ELR (cell line): ENCODE data around the gene ZFP64.
"Not testable (repeated sequence)": the region's sequence is repeated elsewhere in the genome, so short reads cannot be mapped to it uniquely, and the experiment has no call there.

Source experiments
- DNase-seq: peaks from one replicate; pipeline ENCODE4 v3.0.0-alpha.2; 2015; ENCODE audit warnings: low read depth

ZFP64 gene

DNA sequence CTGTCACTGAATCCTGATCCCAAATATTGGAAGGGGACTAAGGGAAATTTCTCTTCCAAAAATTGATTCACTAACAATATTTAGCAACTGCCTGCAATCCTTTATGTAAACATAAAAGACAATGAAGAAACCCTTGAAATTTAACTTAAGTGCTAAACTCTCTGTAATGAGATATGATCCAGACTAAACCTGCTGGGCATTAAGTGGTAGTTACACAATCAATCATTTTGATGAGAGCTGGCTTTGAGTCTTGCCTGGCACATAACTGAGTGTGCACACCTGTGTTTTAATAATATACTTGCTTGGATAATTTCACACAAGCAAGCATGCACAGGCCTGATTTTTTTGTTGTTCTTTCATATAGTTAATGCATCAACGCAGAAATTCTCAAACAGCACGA, 9.8 kb upstream of the ZFP64 start:
- DNase-seq: no peak

DNA sequence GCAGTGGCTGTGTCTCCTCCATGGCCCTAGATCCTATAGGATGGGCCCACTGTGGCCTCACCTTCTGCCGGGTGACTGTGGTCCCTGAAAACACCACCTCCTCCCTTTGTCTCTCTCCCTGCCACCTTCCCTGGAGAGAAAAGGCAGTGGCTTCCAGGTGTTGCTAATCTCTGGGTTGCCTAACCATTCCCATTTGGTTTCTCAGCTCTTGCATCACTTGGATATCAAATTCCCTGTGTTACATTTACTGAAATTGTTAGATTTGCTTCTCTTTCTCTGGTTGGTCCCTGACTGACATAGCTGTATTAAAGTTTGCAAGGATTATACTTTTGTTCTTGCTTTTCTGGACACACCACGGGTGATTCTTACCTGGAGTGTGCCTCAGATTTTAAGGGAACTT, 9.3 kb upstream of the ZFP64 start:
- no peak for DNase-seq

DNA sequence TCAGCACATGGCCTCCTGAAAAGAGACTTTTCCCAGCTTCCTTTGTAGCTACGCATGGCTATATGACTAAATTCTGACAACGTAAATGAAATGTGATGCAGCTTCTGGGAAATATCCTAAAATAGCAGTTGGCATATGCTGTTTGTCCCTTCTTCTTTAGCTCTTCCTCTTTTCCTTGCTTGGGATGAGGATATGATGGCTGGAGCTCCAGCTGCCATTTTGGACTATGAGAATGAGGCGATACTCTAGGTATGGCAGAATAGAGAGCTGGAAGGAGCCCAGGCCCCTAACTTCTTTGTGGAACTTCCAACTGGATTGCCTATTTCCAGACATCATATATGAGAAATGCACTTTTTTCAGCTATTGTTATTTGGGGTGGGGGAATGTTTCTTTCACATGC, 5.3 kb upstream of the ZFP64 start:
- DNase-seq: no peak

DNA sequence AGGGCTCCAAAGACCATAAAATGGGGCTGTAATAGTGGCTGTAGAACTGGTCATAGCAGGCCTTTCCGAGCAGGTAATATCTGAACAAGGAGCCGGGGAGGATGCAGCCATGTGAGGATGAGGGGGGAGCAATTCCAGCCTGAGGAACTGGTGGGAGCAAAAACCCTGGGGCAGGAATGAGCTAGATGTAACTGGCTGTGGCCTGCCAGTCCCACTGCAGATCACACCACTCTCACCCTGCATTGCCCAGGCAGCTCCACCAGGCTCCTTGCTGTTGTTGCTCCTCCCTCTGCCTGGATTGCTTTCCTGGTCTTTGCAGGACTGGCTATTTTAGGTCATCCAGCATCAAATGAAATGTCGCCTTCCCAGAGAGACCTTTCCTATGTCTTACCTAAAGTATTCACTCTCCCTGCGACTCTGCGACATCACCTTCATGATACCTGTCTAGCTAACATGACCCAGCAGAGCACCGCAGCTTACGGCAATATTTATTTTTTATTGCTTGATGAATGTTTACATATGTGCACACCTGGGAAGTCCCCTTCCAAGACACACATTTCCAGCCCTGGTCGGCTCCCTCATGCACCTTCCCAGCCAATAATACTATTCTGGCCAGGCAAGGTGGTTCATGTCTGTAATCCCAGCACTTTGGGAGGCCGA, 2.4 kb upstream of the ZFP64 start:
- no peak for DNase-seq

DNA sequence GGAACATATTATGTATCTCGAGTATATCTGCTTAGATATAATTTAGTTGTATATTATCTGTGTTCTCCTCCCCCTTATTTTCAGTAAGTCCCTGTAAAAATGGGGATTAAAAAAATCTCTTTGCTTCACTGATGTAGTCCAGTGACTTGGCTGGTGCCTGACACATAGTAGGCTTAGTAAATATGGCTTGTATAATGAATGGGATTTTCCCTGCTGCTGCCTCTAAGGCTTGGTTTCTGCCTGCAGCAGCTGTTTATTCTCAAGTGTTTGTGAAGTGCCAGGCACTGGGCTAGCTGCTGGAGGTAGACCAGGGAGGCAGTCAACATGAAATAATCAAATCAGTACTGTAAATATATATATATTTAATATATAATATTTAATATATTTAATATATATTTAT, 1.6 kb upstream of the ZFP64 start:
- DNase-seq: no peak

DNA sequence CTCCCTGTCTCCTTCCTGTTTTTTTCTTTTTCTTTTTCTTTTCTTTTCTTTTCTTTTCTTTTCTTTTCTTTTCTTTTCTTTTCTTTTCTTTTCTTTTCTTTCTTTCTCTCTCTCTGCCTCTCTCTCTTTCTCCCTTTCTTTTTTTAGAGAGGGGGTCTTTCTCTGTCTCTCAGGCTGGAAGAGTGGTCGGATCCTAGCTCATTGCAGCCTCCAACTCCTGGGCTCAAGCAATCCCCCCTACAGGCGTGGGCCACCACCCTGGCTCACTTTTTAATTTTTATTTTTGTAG, 1.1 kb upstream of the ZFP64 start:
- not testable (repeated sequence) for DNase-seq

DNA sequence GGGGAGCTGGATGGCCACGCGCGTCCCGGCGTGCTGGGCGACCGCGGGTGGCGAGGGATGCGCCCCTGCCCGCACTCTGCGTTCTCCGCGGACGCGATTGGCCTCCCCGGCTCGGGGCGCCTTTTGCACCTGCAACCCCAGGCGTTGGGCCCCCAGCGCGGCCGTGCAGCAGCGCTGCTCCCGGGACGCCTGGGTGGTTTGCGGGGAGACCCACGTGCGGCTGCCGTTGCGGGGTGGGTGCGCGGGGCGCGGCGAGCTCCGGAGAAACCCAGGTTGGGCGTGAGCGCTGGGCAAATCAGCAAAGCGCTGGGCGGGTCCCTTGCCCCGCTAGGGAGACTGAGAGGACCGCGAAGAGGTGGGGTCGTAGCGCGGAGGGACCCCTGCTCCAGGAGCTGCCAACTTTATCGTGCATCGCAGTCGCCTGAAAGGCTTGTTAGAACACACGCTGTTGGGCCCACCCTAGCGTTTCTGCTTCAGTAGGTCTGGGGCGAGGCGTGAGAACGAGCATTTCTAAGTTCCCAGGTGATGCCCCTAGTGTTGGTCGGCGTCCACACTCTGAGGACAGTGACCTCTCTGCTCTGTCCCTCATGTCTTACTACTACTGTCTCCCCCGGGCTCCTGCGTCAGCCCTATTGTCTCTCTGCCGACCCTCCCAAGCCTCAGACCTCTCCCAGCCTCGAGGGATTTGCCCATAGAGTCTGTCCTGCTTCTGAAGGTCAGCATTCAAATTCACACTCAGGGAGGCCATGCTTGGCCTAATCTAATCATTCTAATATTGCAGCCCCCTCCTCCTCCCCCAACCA, 538 bp upstream of the ZFP64 start:
- peak; percentile 55 for DNase-seq

DNA sequence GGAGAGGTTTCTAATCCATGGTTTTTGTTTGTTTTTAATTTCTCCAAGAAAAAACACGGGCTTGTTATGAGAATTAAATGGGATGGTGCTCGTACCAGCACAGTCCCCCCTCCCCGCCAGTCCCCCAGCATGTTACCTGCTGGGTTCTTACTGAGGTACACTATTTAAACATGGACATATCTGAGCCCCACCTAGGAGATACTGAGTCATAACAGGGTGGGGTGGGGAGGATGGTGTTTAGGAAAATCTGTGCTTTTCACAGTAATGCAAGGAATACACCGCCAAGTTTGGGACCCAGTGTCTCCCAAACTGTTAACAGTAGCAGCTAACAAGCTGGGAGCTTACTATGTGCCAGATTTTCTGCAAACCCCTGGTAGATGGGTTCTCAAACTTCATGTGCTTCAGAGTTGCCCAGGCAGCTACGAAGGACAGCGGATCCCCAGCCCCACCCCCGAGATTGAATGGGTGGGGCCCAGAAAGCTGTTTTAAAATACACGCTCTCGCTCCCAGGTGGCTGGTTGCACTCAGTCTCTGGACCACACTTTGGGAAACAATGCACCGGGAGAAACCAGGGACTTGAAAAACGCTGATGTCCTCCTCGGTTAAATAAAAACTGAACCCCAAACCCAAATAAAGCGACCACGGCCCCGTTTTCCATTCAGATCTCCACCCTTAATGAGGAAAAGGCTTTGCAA, 995 bp downstream of the ZFP64 start:
- peak; percentile 64 for DNase-seq

DNA sequence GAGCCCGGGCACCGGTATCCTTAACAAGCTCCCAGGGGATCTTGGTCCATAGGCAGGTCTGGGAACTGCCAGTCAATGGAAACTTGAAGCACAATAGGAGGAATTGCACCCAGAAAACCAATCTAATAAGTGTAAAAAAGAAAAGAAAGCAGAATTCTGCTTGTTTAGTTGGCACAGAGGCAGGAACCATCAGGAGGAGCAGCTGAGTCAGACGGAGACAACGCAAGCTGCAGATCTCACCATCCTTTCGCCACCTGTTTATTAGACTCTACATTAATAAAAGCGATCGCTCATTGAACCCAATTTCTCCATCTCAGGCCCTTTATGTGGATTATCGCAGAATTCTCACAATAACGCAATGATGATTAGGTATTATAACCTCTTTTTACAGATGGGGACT, 9.8 kb downstream of the ZFP64 start:
- DNase-seq: no peak

DNA sequence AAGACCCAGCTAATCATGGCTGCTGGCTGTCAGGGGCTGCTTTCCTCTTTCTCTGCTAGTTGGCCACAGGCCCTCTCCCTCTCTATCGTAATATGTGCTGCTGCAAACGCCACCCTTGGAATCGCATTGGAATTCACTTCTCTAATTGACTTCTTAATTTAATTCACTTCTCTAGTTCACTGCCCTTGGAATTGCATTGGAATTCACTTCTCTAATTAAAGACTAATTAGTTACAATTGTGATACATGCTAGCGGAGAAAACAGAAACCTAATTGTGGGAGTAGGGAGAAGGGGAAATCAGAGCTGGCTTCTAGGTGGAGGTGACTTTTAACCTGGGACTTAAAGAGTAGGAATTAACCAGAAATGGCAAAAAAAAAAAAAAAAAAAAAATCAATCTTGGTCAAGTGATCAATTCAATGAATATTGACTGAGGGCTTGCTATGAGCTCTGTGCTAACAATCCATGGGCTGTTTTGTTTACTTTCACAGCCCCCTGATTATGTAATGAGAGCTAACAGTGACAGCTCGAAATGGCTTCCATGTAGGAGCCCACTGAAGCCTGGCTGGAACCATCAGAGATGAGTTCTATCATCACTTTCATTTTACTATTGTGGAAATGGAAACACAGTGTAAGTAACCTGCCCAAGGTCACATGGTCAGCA, 11.3 kb downstream of the ZFP64 start:
- DNase-seq: no peak

DNA sequence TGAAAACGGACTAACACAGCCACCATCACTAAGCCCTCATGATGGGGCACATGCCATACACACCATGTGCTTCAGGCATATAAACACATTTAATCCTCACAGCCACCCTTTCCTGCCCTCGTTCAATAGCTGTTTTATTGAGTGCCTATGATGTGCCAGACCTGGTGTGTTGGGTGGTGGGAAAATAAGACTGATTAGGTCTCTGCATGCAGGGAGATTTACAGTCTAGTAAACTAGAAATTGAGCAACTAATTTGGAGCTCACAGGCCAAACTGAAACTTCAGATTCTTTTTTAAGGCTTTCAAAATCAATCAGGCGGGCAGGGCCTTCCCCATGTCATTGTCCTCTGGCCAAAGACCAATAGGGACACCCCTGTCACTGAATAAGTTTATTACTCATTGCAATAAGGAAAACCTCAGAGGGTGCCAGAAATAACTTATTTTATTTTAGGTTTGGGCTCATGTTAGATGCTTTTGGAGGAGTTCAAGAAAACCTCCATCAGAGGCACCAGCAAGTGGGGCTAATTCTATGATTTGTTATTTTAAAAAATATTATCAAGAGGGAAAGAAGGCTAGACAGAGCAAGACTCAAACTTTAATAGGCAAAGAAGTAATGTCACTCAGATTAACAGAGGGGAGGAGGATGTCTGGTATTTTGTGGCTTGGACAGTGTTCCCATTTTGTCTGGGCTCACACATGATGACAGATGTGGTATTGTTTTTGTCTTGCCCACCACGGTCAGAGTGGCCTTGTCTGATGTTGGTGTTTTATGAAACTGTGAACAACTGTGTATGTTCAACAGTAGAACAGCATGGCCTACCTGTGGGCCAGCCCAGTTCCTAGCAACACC, 12.0 kb downstream of the ZFP64 start:
- DNase-seq: no peak

DNA sequence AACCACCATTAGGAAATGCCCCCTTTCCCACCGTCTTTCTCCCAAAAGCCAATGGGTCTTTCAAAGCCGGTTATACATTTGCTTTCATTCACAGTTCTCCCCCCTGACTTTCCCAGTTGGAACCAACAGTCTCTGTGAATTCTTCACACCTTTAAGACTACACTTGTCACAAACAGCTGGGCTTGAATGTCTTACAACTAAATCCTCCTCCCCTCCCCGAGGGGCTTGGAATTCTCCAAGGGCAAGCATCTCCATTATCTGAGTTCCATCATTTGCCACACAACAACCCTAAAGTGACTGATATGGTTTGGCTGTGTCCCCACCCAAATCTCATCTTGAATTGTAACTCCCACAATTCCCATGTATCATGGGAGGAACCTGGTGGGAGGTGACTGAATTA, 12.9 kb downstream of the ZFP64 start:
- no peak for DNase-seq

DNA sequence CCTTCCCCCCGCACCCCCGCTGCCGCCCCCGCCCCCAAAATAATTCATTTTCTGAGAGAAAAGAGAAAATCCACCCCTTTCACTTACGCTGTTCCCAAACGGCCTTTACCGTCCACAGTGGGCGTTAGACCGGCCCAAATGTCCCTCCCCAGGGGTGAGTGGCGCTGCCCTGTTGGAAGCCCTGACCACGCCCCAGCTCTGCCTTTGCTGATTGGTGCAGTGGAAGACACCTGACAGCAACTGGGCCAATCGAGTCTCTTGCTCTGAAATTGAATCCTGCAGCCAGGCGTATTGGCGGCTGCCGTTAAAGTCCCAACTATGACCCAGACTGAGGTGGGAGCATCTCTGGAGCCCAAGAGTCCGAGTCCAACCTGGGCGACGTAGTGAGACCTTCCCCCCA, 15.7 kb downstream of the ZFP64 start:
- no peak for DNase-seq

DNA sequence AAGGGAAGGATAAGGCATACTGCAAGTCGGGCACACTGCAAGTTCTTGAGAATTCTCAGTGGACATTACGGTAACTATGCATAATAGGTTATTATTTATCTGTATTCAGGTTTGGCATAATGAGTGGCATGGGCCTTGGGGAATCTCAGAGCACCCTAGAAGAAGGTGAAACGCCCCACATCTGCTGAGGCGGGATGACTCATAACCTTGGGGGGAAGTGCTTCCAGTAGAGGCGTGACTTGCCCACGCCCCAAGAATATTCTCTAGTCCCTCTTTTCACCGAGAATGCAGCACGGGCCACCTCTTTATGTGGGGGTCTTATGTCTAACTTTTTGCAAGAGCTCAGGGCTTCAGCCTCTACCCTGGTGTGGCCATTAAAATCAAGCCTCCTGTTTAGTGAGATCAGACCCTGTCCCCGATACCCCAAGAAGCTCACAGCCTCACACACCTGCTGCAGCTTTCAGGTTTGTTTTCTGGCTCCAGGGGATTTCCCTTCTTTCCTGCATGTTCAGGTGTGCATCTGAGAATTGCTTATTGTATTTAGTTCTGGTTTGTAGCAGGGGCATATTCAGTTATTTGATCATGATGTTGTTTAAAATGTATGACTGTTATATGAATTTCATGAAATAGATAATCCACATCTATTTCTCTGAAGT, 19.1 kb downstream of the ZFP64 start:
- DNase-seq: peak; percentile 24

DNA sequence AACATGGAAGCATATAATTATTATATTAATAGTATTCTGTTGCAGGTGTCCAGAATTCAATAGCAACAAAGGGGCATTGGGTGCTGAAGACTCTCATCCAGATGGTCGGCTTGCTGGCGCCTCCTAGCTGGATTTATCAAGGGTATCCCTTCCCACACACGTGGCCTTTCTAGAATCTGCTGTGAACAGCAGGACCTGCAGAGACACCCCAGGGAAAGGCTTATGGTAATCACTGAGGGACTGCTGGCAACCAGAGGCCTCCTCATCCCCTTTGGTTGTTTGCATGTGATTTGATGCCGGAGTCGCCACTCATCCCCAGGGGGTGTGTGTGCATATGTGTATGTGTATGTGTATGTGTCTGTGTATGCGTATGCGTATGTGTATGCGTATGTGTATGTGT, 20.6 kb downstream of the ZFP64 start:
- DNase-seq: no peak

DNA sequence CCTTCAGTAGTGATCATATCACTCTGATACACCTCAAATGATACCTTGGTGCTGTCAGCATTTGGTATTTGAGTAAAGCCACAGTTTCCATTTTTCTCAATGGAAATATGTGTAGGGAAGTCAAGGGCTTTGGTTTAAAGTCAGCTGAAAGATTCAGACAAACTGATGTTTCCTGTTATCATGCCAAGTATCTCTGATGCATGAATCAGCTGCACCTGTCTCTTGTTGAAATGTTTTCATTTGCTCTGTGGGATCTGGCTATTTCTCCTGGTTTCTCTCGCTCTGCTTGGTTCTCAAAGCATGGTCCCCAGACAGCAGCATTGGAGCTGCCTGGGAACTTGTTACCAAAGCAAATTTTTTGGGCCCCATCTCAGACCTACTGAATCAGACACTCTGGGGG, 23.5 kb downstream of the ZFP64 start:
- DNase-seq: no peak

DNA sequence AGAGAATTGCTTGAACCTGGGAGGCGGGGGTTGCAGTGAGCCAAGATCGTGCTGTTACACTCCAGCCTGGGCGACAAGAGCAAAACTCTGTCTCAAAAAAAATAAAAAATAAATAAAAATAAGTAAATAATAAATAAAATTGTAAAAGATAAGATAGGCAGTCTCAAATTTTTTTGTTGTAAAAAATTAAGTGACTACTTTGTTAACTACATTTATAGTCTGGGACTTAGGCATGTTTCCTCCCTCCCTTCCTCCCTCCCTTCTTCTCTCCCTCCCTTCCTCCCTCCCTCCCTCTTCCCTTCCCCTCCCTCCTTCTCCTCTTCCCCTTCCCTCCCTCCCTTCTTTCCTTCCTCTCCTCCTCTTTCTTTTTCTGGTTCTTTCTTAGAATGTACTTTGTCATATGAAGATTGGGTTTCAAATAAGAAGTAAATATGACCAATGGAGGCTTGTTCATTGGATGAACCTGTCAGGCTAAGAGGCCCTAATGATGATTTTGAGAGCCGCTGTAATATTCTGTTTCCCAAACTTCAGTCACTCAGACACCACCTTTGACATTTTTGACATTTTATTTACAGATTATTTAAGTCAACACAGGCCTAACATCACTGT, 24.2 kb downstream of the ZFP64 start:
- DNase-seq: no peak

DNA sequence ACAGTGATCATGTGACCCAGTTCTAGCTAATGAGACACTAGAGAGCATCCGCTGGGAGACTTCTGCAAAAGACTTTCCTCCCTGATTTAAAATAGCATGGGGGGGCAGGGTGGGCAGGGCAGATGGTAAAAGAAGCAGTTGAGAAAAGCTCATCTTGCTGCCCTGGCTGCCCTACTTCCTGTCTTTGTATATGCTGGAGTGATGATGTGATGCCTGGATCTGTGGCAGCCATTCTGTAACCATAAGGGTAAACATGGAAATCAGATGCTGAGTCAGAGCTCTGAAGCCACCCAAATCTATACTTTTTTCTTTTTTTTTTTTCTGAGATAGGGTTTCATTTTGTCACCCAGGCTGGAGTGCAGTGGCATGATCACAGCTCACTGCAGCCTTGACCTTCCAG, 25.4 kb downstream of the ZFP64 start:
- DNase-seq: peak; percentile 7

DNA sequence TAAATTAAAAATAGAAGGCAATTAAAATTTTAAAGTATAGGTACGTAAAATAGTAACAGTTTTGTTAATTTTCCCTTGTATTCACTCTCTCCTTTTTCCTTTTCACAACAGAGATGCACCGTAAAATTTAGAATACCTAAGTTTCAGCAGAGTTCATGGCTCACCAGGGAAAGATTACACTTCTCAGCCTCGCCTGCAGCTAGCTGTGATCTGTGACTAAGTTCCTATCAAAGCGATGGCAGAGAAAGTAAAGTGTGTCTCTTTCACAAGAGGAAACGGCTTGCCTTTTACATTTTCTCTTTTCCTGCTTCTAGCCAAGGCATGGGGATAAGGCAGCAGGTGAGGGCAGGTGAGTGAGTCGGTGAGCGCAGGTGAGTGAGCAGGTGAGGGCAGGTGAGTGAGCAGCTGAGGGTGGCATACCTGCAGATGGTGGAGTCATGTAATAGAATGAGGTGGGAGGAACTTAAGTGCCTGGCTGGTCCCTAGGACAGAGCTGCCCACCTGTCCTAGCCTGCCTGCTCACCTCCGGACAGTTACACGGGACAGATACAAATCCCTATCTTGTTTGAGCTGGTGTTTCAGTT, 30.9 kb downstream of the ZFP64 start:
- DNase-seq: no peak

DNA sequence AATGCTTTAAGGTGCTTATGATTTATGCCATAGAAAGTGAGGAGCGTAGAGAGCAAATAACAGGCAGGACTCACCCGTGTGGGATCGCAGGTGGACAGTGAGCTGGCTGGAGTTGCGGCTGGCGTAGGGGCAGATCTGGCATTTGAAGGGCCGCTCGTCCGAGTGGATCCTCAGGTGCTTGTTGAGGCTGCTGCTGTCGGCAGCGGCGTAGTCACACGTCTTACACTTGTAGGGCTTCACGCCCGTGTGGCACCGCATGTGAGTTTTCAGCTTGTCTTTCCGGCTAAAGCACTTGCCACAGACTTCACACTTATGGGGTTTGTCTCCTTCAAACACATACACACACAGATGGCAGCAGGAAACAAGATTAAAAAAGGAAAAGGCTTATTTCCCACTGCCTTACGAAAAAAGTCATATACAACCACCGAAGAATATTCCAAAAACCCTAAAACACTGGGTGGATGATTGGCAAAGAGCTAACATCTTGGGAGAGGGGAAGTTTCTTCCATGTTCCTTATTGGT, 31.5 kb downstream of the ZFP64 start:
- DNase-seq: no peak
